Measurements from ENCODE around the gene KSR1. TPM values are rescaled to one million over a fixed set of nuclear protein-coding genes. Genes with fewer than 3 reads are reported as not detected.

Gene KSR1
- total RNA-seq, 1 donor from 2014 or later, result 40.3 TPM

DNA sequence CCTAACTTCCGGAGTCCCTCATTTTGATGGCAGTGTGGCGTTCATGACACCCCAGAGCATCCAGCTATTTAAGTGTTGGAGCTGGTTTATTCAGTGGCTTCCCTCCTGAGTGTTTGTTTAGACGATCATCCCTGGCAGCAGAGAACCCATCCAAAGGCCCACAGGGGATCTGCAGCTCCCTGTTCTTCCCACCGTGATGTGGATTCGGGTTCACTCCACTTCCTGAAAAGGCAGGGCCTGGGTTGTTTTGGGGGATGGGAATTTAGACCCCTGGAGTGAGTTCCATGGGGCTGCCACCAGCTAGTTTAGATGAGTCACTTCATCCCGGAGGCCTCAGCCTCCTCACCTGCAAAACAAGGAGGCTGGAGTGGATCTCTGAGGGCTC lies 2.3 kb downstream of the KSR1 start:
- TF ChIP-seq POLR2AphosphoS5 (IDR thresholded peaks at IDR 0.05; ENCODE audit: insufficient read depth in 1 of 2, low read depth in 1 of 2) (no peak), POLR2A (IDR thresholded peaks at IDR 0.05) (no peak)
- TF ChIP-seq, protein P1, sequence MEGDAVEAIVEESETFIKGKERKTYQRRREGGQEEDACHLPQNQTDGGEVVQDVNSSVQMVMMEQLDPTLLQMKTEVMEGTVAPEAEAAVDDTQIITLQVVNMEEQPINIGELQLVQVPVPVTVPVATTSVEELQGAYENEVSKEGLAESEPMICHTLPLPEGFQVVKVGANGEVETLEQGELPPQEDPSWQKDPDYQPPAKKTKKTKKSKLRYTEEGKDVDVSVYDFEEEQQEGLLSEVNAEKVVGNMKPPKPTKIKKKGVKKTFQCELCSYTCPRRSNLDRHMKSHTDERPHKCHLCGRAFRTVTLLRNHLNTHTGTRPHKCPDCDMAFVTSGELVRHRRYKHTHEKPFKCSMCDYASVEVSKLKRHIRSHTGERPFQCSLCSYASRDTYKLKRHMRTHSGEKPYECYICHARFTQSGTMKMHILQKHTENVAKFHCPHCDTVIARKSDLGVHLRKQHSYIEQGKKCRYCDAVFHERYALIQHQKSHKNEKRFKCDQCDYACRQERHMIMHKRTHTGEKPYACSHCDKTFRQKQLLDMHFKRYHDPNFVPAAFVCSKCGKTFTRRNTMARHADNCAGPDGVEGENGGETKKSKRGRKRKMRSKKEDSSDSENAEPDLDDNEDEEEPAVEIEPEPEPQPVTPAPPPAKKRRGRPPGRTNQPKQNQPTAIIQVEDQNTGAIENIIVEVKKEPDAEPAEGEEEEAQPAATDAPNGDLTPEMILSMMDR (IDR thresholded peaks at IDR 0.05), result no peak
- Histone ChIP-seq H3K9me3 (no peaks in the 10 kb centered on the region), H3K36me3 (no peaks in the 10 kb centered on the region), H3K27ac (peak overlapping the region; percentile 88), H3K27me3 (no peaks in the 10 kb centered on the region), H3K4me1 (peaks cover 70% of the 10 kb centered on the region), H3K4me3 (peak overlapping the region in 1 of 2 donors; percentile 74)
- no peak for DNase-seq (ENCODE audit: extremely low spot score in 2 of 2)
- intact Hi-C loops (cut with DNase I), result loop anchor here (10.0 kb wide), 2 partner anchors 104 to 106 kb away; no protein-coding TSS in a partner anchor

DNA sequence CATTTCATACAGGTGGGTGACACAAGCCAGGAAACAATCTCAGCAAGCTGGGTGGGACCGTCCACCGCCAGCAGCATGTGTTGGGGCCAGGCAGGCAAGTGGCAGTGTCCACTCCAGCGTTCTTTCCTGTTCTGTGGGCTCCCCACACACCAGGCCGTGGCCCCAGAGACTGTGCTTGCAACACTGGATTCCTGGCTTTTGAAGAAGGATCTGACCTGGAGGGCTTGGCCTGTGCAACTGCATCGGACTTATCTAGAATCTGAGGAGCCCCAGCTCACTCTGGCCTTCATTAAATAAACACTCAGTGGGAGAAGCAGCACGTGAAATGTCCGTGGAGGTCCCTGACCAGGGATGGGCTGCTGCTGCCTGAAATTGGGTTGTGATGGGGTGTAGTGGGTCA lies 3.2 kb downstream of the KSR1 start:
- intact Hi-C loops (cut with DNase I), result loop anchor here (10.0 kb wide), 2 partner anchors 105 kb away; no protein-coding TSS in a partner anchor
- Histone ChIP-seq H3K9me3 (no peaks in the 10 kb centered on the region), H3K4me1 (peaks cover 79% of the 10 kb centered on the region), H3K36me3 (no peaks in the 10 kb centered on the region), H3K27me3 (no peaks in the 10 kb centered on the region), H3K4me3 (no peak overlapping the region), H3K27ac (no peak overlapping the region)
- no peak for DNase-seq (ENCODE audit: extremely low spot score in 2 of 2)
- TF ChIP-seq, protein P1 (IDR thresholded peaks at IDR 0.05), result no peak
- TF ChIP-seq POLR2AphosphoS5 (IDR thresholded peaks at IDR 0.05; ENCODE audit: insufficient read depth in 1 of 2, low read depth in 1 of 2), result no peak
- TF ChIP-seq POLR2A (IDR thresholded peaks at IDR 0.05), result no peak

DNA sequence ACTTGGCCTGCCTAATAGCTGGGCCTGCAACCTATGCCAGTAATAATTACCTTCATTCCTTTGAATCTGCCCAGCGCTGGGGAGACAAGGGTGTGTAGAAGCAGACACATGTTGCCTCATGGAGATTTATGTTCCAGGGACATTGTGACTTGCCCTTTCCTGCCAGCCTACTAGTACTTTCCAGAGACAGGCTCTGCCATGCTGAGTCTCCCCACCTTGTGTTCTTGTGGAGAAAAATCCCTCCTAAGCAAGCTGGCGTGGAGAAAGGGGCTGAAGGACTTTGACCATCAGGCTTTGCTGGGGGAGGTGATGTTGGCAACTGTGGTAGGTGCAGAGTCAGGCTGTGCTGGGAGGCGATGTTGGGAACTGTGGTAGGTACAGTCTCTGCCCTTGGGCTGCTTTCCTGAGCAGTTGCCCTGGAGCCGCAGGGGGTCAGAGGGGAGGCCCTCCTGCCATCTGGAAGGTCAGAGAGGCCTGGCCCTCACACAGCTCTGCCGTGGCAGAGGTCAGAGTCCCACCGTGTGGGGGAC lies 4.0 kb downstream of the KSR1 start:
- no peaks in the 10 kb centered on the region for H3K27me3 ChIP-seq
- H3K4me1 ChIP-seq, result peaks cover 77% of the 10 kb centered on the region
- no peak for DNase-seq (ENCODE audit: extremely low spot score in 2 of 2)
- TF ChIP-seq POLR2AphosphoS5 (IDR thresholded peaks at IDR 0.05; ENCODE audit: insufficient read depth in 1 of 2, low read depth in 1 of 2) (no peak), POLR2A (IDR thresholded peaks at IDR 0.05) (no peak)
- TF ChIP-seq, protein P1 (IDR thresholded peaks at IDR 0.05), result no peak
- no peak overlapping the region for H3K4me3 ChIP-seq
- no peak overlapping the region for H3K27ac ChIP-seq
- H3K36me3 ChIP-seq, result no peaks in the 10 kb centered on the region
- intact Hi-C loops (cut with DNase I), result no loop called here
- H3K9me3 ChIP-seq, result no peaks in the 10 kb centered on the region

DNA sequence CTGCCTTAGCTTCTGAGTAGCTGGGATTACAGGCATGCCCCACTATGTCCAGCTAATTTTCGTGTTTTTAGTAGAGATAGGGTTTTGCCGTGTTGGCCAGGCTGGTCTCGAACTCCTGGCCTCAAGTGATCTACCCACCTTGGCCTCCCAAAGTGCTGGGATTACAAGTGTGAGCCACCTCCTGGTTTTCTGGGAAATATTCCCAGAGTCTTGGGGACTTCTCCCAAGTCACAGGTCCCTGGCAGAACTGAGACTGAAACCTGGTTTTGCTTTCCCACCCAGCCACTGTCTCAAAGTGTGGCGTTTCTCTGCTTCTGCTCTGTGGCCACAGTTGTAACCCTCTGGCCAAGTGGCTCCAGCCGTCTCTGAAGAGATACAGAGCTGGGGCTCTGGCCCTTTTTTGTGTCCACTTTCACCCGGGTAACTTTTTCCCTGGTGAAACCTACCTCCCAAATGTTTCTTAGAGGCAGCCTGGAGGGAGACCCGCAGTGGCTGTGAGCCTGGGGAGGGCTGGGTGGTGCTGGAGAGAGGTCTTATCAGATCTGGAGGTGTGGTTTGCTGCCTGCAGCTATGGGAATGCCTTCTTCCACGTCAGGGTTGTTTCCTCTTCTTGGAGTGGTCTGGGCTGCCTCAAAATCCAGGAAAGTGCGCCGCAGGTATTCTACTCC lies 5.1 kb downstream of the KSR1 start:
- peaks cover 70% of the 10 kb centered on the region for H3K4me1 ChIP-seq
- no peak overlapping the region for H3K4me3 ChIP-seq
- no peak for DNase-seq (ENCODE audit: extremely low spot score in 2 of 2)
- TF ChIP-seq POLR2AphosphoS5 (IDR thresholded peaks at IDR 0.05; ENCODE audit: insufficient read depth in 1 of 2, low read depth in 1 of 2) (no peak), POLR2A (IDR thresholded peaks at IDR 0.05) (no peak)
- TF ChIP-seq, protein P1 (IDR thresholded peaks at IDR 0.05), result no peak
- no peaks in the 10 kb centered on the region for H3K9me3 ChIP-seq
- no peaks in the 10 kb centered on the region for H3K36me3 ChIP-seq
- H3K27me3 ChIP-seq, result no peaks in the 10 kb centered on the region
- no peak overlapping the region for H3K27ac ChIP-seq
- intact Hi-C loops (cut with DNase I), result no loop called here

DNA sequence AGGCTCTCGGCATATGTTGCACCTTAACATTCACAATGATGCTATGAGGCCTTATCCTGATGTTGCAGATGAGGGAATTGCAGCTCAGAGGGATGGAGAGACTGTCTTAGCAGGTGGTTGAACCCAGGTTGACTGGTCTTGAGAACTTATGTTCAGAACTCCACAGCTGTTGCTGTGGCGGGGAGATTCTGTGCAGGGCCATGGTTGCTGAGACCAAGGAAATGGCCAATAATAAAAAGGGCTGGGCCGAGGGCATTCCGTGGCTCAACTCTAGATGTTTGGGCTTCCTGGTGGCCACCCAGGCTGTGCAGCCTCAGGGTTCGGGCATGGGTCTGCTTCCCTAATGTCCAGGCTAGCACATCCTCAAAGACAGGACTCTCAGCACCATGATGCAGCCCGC lies 5.9 kb downstream of the KSR1 start:
- H3K36me3 ChIP-seq, result no peaks in the 10 kb centered on the region
- H3K27me3 ChIP-seq, result no peaks in the 10 kb centered on the region
- TF ChIP-seq POLR2A (IDR thresholded peaks at IDR 0.05) (no peak), POLR2AphosphoS5 (IDR thresholded peaks at IDR 0.05; ENCODE audit: insufficient read depth in 1 of 2, low read depth in 1 of 2) (no peak)
- TF ChIP-seq, protein P1 (IDR thresholded peaks at IDR 0.05), result no peak
- no peak for DNase-seq (ENCODE audit: extremely low spot score in 2 of 2)
- no peak overlapping the region for H3K27ac ChIP-seq
- intact Hi-C loops (cut with DNase I), result no loop called here
- H3K4me3 ChIP-seq, result no peak overlapping the region
- no peaks in the 10 kb centered on the region for H3K9me3 ChIP-seq
- peaks cover 74% of the 10 kb centered on the region for H3K4me1 ChIP-seq

Measured in vagina (tissue), 2 donors.